WI38 (cell line): Measurements from ENCODE around the gene LMNA.
A peak's percentile ranks its signal among the peaks of the same experiment; 100 is the strongest.

Source experiments
- H3K4me3 ChIP-seq: 2 replicates; pipeline ENCODE4 v1.5.1; 2011; ENCODE audit warnings: low read depth, mild to moderate bottlenecking, control low read depth, low read length
- CTCF ChIP-seq: IDR thresholded peaks from 2 replicates; pipeline ENCODE4 v1.5.1; 2012; ENCODE audit warnings: low read depth, mild to moderate bottlenecking, control low read depth, low read length

Gene LMNA

GRCh38 chr1:156114919-156115513 is 505 bp downstream of the LMNA start:
- TF ChIP-seq CTCF, result no peak
- H3K4me3 ChIP-seq, result peak overlapping the region; percentile 99

- H3K4me3 ChIP-seq, result peak overlapping the region; percentile 99
- TF ChIP-seq CTCF, result no peak
These were observed 1.2 kb downstream of the LMNA start for GRCh38 chr1:156115514-156116374.

- H3K4me3 ChIP-seq, result peak overlapping the region; percentile 99
These were observed 2.2 kb downstream of the LMNA start for GRCh38 chr1:156116731-156117130.

GRCh38 chr1:156117414-156118176 is 3.1 kb downstream of the LMNA start:
- peak overlapping the region; percentile 99 for H3K4me3 ChIP-seq

GRCh38 chr1:156118177-156118868 is 3.8 kb downstream of the LMNA start:
- peak overlapping the region; percentile 99 for H3K4me3 ChIP-seq
- TF ChIP-seq CTCF, result no peak

More at GRCh38 chr1:156117414-156118176, 3.1 kb downstream of the LMNA start:
- TF ChIP-seq CTCF, result no peak

- peak overlapping the region; percentile 46 for H3K4me3 ChIP-seq
- no peak for TF ChIP-seq CTCF
These were observed 5.1 kb downstream of the LMNA start for GRCh38 chr1:156119503-156120209.

GRCh38 chr1:156120318-156120717 is 5.8 kb downstream of the LMNA start:
- TF ChIP-seq CTCF, result no peak
- peak overlapping the region; percentile 42 for H3K4me3 ChIP-seq

- H3K4me3 ChIP-seq, result peak overlapping the region; percentile 42
These were observed 6.5 kb downstream of the LMNA start for GRCh38 chr1:156121005-156121404.
